NCI-H187 treated with DMSO at 0.1 percent for 48 hours (cell line): Measurements from ENCODE around the gene RBM20.
"Not testable (repeated sequence)": the region's sequence is repeated elsewhere in the genome, so short reads cannot be mapped to it uniquely, and the experiment has no call there.

Experiments used
- DNase-seq: peaks from one replicate; lab custom pipeline; 2025; lab: John Stamatoyannopoulos, UW

RBM20 gene

GRCh38 chr10:110648692-110649346 lies 4.7 kb downstream of the RBM20 start:
- no peak for DNase-seq

- DNase-seq, result no peak
Observed at GRCh38 chr10:110649347-110650264, 5.5 kb downstream of the RBM20 start.

DNA sequence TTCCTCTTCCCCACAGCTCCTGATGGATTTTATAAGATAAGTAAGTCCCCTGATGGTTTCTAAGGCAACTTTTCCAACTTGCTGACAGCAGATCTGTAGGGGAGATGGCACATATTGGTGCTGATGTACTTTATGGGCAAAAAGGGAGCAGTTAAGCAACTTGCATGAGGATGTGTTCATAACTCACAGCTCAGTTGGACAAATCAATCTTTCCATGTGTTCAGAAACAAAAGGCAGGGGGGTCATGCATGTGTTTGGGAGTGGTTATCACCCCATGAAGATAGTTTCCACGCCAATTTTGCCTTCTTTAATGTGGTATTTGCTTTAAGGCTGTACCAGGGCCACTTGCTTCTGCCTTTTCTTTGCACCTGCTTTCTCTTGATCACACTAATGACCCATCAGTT lies 6.1 kb downstream of the RBM20 start:
- no peak for DNase-seq

- no peak for DNase-seq
Observed at GRCh38 chr10:110651044-110651958, 7.2 kb downstream of the RBM20 start.

GRCh38 chr10:110652475-110653118 lies 8.5 kb downstream of the RBM20 start:
- no peak for DNase-seq

DNA sequence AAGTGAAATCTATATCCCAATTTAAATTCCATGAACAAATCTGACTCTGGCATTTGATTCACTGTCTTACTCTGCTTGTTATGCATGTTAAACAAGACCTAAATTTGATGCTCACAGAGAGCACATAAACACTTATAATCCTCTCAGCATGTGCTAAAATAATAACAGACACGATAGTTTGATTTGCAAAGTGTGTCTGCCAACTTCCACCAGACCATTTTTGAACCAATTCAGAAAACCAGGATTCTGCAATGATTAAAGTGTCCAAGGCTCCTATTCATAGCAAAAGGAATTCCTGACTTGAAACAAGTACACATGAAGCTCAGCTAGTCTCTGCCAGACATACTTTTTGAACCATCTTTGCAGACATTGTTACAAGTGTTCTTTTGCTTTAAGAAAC lies 11.2 kb downstream of the RBM20 start:
- no peak for DNase-seq

DNA sequence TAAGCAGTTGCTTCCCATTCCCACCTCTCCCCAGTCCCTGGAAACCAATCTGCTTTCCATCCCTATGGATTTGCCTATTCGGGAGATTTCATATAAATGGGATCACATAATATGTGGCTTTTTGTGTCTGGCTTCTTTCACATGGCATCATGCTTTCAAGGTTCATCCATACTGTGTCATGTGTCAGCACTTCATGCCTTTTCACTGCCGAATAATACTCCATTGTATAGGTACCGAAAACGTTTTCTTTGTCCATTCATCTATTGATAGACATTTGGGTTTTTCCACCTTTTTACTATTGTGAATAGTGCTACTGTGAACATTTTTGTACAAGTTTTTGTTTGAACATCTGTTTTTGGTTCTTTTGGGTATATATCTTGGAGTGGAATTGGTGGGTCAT lies 12.5 kb downstream of the RBM20 start:
- no peak for DNase-seq

DNA sequence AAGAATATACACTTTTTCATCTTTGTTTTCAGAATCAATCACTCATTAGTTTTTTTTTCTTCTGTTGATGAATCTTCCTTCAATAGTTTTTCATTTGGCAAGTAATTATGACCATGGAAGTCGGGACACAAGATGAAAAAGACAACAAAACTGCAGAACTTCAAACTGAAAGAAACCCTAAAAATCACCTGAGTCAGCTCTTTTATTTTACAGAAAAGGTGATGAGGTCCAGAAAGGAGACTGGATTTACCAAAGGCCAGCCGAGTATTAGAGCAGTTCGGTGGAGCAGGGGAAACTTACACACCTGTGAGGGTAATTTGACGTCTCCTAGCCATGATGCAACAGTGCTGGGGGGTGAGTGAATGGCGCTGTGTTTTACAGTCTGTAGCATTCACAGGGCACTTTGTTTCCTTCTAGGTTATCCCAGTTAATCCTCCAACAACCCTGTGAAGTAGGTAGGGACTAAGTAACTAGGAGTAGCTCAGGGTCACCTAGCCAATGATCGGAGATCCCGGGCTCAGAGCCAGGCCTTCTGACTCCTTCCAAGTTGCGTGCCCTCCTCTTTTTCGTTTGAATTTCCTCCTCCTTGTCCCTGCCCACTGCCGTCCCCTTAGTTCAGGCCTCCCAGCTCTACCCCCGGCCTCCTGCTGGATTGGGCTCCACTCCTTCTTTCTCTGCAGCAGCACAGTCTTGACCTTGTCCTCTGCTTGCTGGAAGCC lies 14.0 kb downstream of the RBM20 start:
- DNase-seq, result no peak

DNA sequence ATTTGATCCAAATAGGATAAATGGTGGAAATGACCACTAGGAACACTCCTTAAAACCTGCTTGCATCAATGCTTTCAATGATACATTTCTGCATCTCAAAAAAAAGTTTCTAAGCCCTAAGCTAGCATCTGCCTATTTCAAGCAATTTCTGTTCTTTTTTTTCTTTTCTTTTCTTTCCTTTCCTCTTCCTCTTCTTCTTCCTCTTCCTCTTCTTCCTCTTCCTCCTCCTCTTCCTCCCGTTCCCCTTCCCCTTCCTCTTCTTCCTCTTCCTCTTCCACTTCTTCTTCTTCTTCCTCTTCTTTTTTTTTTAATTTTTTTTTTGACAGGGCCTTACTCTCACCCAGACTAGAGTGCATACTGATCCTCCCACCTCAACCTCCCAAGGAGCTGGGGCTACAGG lies 15.4 kb downstream of the RBM20 start:
- DNase-seq, result no peak

- DNase-seq, result not testable (repeated sequence)
Observed at GRCh38 chr10:110660289-110660688, 16.2 kb downstream of the RBM20 start.

GRCh38 chr10:110661292-110661691 lies 17.2 kb downstream of the RBM20 start:
- DNase-seq, result no peak

DNA sequence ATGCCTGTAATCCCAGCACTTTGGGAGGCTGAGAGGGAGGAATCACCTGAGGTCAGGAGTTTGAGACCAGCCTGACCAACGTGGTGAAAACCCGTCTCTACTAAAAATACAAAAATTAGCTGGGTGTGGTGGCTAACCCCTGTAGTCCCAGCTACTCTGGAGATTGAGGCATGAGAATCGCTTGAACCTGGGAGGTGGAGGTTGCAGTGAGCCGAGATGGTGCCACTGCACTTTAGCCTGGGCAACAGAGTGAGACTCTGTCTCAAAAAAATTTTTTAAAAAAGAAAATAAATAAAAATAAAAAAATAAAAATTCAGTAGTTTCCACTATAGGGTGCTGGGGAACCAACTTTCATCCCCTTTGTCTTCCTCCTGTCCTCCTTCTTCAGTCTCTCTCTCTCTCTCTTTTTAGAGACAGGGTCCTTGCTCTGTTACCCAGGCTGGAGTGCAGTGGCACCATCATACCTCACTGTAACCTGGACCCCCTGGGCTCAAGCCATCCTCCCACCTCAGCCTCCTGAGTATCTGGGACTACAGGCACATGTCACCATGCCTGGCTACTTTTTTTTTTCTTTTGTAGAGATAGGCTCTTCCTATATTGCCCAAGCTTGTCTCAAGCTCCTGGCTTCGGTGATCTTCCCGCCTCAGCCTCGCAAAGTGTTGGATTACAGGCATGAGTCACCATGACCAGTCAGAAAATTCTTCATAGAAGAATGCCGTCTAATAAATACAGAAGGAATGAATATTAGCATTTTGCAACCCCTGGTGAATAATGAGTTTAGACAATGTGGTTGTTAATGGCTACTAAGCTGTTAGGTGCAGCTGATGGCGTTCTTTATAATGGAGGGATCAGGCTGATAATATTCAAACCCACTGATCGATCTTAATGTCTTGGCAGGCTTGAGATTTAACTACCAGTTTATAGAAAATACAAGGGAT lies 20.6 kb downstream of the RBM20 start:
- DNase-seq, result no peak

GRCh38 chr10:110666259-110666658 lies 22.1 kb downstream of the RBM20 start:
- not testable (repeated sequence) for DNase-seq

- DNase-seq, result no peak
Observed at GRCh38 chr10:110666673-110667072, 22.5 kb downstream of the RBM20 start.

DNA sequence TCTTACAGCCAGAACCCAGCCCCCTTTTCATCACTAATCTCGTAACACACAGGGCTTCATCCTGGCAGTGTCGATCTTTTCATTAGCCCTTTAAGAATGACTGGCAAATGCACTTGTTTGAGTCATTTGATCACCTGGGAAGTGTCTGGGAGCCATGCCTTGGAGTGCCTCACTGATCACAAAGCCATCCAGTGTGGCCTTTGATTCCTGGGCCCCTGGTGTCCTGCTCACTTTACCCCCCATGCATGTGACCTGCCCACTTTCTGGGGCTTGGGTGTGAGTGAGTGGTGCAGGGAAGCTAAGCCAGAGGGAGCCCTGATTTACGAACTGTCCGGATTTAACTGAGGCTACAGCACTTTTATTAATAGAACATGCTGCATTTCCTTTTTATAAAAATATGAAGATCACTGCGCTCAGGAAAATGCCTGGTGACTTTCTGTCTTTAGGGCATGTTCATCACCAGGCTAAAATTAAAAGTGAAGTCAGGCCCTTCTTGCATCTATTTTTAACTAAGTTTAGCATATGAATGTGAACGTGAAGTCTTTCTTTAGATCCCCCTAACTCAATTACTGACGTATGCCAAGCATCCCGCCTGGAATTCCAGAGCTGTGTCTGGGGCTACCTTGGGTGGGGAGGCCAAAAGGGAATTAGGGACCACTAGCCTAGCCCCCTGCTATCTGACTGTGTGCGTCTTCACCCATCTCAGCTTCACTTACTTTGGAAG lies 23.6 kb downstream of the RBM20 start:
- no peak for DNase-seq

DNA sequence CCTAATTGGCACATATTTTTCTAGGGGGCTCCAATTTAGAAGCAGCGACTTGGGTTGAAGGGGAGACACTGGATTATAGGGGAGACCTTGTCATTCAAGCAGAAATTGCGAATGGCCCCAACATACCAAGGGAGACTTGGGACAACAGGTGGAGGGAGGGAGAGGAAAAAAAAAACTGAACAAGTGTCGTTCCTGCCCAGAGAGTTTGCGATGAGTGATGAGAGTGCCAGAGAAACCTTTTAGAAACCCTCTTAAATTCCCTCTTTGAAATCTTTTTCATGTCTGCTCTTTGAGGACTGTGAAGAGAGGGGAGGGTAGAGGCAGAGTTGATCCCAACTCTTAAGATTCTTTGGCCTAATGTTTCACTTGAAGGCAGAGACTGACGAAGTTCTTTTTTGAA lies 24.3 kb downstream of the RBM20 start:
- no peak for DNase-seq

- DNase-seq, result no peak
Observed at GRCh38 chr10:110670335-110670734, 26.2 kb downstream of the RBM20 start.

DNA sequence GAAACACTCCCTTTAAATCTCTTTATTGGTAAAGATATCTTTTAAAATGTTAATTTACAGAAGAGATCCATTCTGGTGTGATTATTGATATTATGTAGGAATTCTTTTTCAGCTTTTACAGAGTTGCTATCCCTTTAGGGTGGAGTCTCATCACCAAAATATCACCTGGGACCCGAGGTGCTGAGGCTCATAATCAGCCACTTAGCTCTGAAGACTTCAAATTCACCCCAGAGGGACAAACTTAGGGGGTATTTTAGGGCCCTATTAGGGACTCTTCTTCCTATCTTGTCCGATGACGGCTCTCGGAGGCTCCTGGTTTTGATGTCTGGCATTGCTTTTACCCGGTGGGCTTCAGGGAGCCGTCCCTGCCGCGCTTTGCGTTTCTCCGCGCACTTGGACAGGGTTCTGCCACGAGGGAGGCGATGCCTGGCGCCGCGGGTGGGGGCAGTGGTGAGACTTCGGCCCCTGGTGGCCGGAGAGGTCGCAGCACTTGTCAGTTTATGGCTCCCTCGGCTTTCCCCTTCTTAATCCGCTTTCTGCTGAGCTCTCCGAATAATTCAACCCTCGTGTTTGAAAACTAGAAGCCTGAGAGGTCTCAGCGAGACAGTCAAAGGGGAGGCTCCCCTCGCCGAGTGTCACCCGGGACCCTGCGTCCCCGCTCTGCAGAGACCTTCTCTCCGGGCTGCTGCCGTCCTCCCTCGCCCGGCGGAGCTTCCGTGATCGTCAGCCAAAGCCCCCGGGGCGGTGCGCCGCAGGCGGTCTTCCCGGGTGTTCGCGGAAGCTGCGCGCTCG lies 27.8 kb downstream of the RBM20 start:
- DNase-seq, result no peak

DNA sequence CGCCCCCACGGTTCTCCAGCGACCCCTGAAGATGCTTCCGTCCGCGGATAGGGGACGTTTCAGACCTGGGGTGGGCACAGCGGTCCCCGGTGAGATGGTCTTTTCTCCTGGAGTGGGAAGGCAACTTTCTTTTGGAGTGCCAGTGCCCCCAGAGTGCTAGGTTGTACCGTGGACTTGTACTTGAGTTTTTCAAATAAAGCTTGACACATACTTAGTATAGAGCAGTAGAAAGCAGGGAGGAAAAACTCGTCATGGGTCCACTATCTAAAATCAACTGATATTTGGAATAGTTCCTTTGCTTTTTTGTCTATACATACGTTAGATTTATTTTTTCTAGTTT lies 28.4 kb downstream of the RBM20 start:
- no peak for DNase-seq
